Astrocyte (in vitro differentiated cells and primary cell): ENCODE data around the gene GLIPR2. TPM values are rescaled to one million over a fixed set of nuclear protein-coding genes. Genes with fewer than 3 reads are reported as not detected.

ENCODE experiments used
- DNase-seq: peaks from one replicate; pipeline ENCODE4 v3.0.0-alpha.2; 2010; ENCODE audit warnings: low read depth
- FAIRE-seq: peaks from 2 replicates; lab custom pipeline; 2011; peaks lifted over from hg19 to GRCh38; lab: Jason Lieb, UNC
- H2AFZ ChIP-seq: 2 replicates; pipeline ENCODE4 v1.6.0; 2012; ENCODE audit warnings: low read depth, low read length, inconsistent platforms
- H3K27ac ChIP-seq: 2 replicates; pipeline ENCODE4 v1.5.1; 2011; ENCODE audit warnings: low read depth, low read length, inconsistent platforms
- H3K27me3 ChIP-seq: 2 replicates; pipeline ENCODE4 v1.6.0; 2011; ENCODE audit warnings: low read length, inconsistent platforms; ENCODE audit not compliant: insufficient read depth
- H3K36me3 ChIP-seq: 2 replicates; pipeline ENCODE4 v1.5.1; 2011; ENCODE audit warnings: low read length, inconsistent platforms; ENCODE audit not compliant: insufficient read depth
- H3K4me1 ChIP-seq: 2 replicates; pipeline ENCODE4 v1.5.1; 2011; ENCODE audit warnings: low read length, inconsistent platforms; ENCODE audit not compliant: insufficient read depth
- H3K4me2 ChIP-seq: 2 replicates; pipeline ENCODE4 v1.6.0; 2012; ENCODE audit warnings: low read length, inconsistent platforms
- H3K4me3 ChIP-seq: 2 replicates; pipeline ENCODE4 v1.5.1; 2011; ENCODE audit warnings: low read depth, mild to moderate bottlenecking, low read length, inconsistent platforms; ENCODE audit not compliant: insufficient read depth
- H3K79me2 ChIP-seq: 2 replicates; pipeline ENCODE4 v1.6.0; 2012; ENCODE audit warnings: mild to moderate bottlenecking, low read length, inconsistent platforms; ENCODE audit not compliant: insufficient read depth
- H3K9ac ChIP-seq: 2 replicates; pipeline ENCODE4 v1.6.0; 2012; ENCODE audit warnings: mild to moderate bottlenecking, low read length, inconsistent platforms
- H3K9me3 ChIP-seq: 2 replicates; pipeline ENCODE4 v1.5.1; 2012; ENCODE audit warnings: low read depth, mild to moderate bottlenecking, low read length, inconsistent platforms; ENCODE audit not compliant: insufficient read depth
- H4K20me1 ChIP-seq: 2 replicates; pipeline ENCODE4 v1.6.0; 2012; ENCODE audit warnings: low read length, inconsistent platforms; ENCODE audit not compliant: insufficient read depth
- H3K27ac Mint-ChIP-seq: one replicate; pipeline ENCODE4 v1.8.0; 2021; ENCODE audit warnings: mild to moderate bottlenecking, mixed read lengths; ENCODE audit not compliant: unreplicated experiment
- H3K27me3 Mint-ChIP-seq: one replicate; pipeline ENCODE4 v1.8.0; 2021; ENCODE audit warnings: low read depth, mixed read lengths; ENCODE audit not compliant: unreplicated experiment
- H3K36me3 Mint-ChIP-seq: one replicate; pipeline ENCODE4 v1.8.0; 2021; ENCODE audit warnings: low read depth, mixed read lengths; ENCODE audit not compliant: unreplicated experiment
- H3K4me1 Mint-ChIP-seq: one replicate; pipeline ENCODE4 v1.8.0; 2021; ENCODE audit warnings: low read depth, mixed read lengths; ENCODE audit not compliant: unreplicated experiment
- H3K4me3 Mint-ChIP-seq: one replicate; pipeline ENCODE4 v1.8.0; 2021; ENCODE audit warnings: mild to moderate bottlenecking, moderate library complexity, mixed read lengths; ENCODE audit not compliant: unreplicated experiment
- H3K9me3 Mint-ChIP-seq: one replicate; pipeline ENCODE4 v1.8.0; 2021; ENCODE audit warnings: mild to moderate bottlenecking, mixed read lengths; ENCODE audit not compliant: unreplicated experiment
- EZH2 ChIP-seq: IDR thresholded peaks from 2 replicates; pipeline ENCODE4 v1.6.1; 2012; ENCODE audit warnings: mild to moderate bottlenecking, low read length, inconsistent platforms; ENCODE audit not compliant: insufficient read depth
- total RNA-seq: library from RNA; stranded (reverse); gene quantifications from 2 replicates; pipeline ENCODE4 v1.2.1, GENCODE V29; 2021
- TF ChIP-seq, protein P1 (sequence below): IDR thresholded peaks from 2 replicates; pipeline ENCODE4 v1.5.1; 2011; ENCODE audit warnings: low read depth, mild to moderate bottlenecking, inconsistent platforms, low read length, moderate library complexity; ENCODE audit not compliant: insufficient read depth

Gene GLIPR2
- total RNA-seq, 1 donor from 2014 or later = 150 TPM

GRCh38 chr9:36118201-36118600 lies 18.3 kb upstream of the GLIPR2 start:
- H3K9me3 Mint-ChIP-seq = no peaks in the 10 kb centered on the region
- no peak overlapping the region for H3K4me3 Mint-ChIP-seq
- H3K4me2 ChIP-seq = no peak overlapping the region
- H3K27me3 Mint-ChIP-seq = no peaks in the 10 kb centered on the region
- FAIRE-seq (no peak), DNase-seq (no peak)
- H3K36me3 ChIP-seq = peaks cover 21% of the 10 kb centered on the region
- peaks cover 18% of the 10 kb centered on the region for H3K4me1 Mint-ChIP-seq
- H3K9ac ChIP-seq = no peak overlapping the region
- no peak overlapping the region for H3K4me3 ChIP-seq
- peaks cover 31% of the 10 kb centered on the region for H3K36me3 Mint-ChIP-seq
- peaks cover 3% of the 10 kb centered on the region for H3K4me1 ChIP-seq
- no peak overlapping the region for H2AFZ ChIP-seq
- H3K79me2 ChIP-seq = no peaks in the 10 kb centered on the region
- H3K9me3 ChIP-seq = no peaks in the 10 kb centered on the region
- no peaks in the 10 kb centered on the region for H4K20me1 ChIP-seq
- H3K27me3 ChIP-seq = no peaks in the 10 kb centered on the region
- H3K27ac Mint-ChIP-seq = peak overlapping the region; percentile 14
- H3K27ac ChIP-seq = no peak overlapping the region
- TF ChIP-seq EZH2 = no peak
- TF ChIP-seq, protein P1, sequence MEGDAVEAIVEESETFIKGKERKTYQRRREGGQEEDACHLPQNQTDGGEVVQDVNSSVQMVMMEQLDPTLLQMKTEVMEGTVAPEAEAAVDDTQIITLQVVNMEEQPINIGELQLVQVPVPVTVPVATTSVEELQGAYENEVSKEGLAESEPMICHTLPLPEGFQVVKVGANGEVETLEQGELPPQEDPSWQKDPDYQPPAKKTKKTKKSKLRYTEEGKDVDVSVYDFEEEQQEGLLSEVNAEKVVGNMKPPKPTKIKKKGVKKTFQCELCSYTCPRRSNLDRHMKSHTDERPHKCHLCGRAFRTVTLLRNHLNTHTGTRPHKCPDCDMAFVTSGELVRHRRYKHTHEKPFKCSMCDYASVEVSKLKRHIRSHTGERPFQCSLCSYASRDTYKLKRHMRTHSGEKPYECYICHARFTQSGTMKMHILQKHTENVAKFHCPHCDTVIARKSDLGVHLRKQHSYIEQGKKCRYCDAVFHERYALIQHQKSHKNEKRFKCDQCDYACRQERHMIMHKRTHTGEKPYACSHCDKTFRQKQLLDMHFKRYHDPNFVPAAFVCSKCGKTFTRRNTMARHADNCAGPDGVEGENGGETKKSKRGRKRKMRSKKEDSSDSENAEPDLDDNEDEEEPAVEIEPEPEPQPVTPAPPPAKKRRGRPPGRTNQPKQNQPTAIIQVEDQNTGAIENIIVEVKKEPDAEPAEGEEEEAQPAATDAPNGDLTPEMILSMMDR = no peak

DNA sequence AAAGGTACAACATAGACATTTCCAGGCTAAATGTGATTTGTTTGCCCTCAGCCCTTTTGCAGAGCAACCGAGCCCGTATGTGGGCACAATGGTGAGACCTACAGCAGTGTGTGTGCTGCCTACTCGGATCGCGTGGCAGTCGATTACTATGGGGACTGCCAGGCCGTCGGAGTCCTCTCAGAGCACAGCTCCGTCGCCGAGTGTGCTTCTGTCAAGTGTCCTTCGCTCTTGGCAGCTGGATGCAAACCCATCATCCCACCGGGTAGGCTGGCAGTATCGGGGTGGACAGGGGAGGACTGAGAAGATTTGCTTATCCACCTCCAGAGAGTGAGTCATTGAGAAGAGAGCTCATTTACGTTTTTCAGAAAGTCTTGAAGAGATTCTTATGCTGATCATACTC lies 17.8 kb upstream of the GLIPR2 start:
- peaks cover 18% of the 10 kb centered on the region for H3K4me1 Mint-ChIP-seq
- Histone ChIP-seq H3K36me3 (peaks cover 24% of the 10 kb centered on the region), H3K4me2 (no peak overlapping the region), H3K4me3 (no peak overlapping the region), H3K4me1 (peaks cover 3% of the 10 kb centered on the region), H3K9ac (no peak overlapping the region), H3K9me3 (no peaks in the 10 kb centered on the region), H3K27ac (no peak overlapping the region), H2AFZ (no peak overlapping the region), H3K27me3 (no peaks in the 10 kb centered on the region), H4K20me1 (no peaks in the 10 kb centered on the region), H3K79me2 (no peaks in the 10 kb centered on the region)
- DNase-seq = peak; percentile 16
- no peak overlapping the region for H3K4me3 Mint-ChIP-seq
- no peak for FAIRE-seq
- peaks cover 31% of the 10 kb centered on the region for H3K36me3 Mint-ChIP-seq
- TF ChIP-seq, protein P1 = no peak
- TF ChIP-seq EZH2 = no peak
- H3K9me3 Mint-ChIP-seq = no peaks in the 10 kb centered on the region
- no peaks in the 10 kb centered on the region for H3K27me3 Mint-ChIP-seq
- no peak overlapping the region for H3K27ac Mint-ChIP-seq

- no peak overlapping the region for H3K9ac ChIP-seq
These were observed 17.1 kb upstream of the GLIPR2 start for GRCh38 chr9:36119476-36119875.

More at GRCh38 chr9:36119476-36119875, 17.1 kb upstream of the GLIPR2 start:
- Histone ChIP-seq H3K4me3 (no peak overlapping the region), H3K9me3 (no peaks in the 10 kb centered on the region), H3K79me2 (no peaks in the 10 kb centered on the region), H3K4me2 (no peak overlapping the region), H2AFZ (no peak overlapping the region), H3K27ac (no peak overlapping the region), H4K20me1 (no peaks in the 10 kb centered on the region), H3K4me1 (peaks cover 3% of the 10 kb centered on the region), H3K36me3 (peaks cover 24% of the 10 kb centered on the region), H3K27me3 (no peaks in the 10 kb centered on the region)
- no peak for DNase-seq
- Mint-ChIP-seq H3K4me1 (peaks cover 18% of the 10 kb centered on the region), H3K27me3 (no peaks in the 10 kb centered on the region), H3K9me3 (no peaks in the 10 kb centered on the region), H3K4me3 (no peak overlapping the region), H3K36me3 (peaks cover 31% of the 10 kb centered on the region), H3K27ac (no peak overlapping the region)
- no peak for FAIRE-seq
- TF ChIP-seq EZH2 = no peak
- TF ChIP-seq, protein P1 = no peak
